Prostate gland (tissue), 2 donors: Measurements from ENCODE around the gene PXMP4.

Source experiments
- POLR2A ChIP-seq: fragments of 450-650 bp; IDR thresholded peaks from one replicate; pipeline ENCODE4 v1.6.1; 2016; ENCODE audit warnings: antibody characterized with exemption, mild to moderate bottlenecking
- TF ChIP-seq, protein P1 (sequence below), 4 experiments: fragments of 200-600 bp in 2 of 4; fragments of 450-650 bp in 2 of 4; sonication (generic) in 2 of 4; IDR thresholded peaks; 1 replicate in 3 of 4; 2 replicates in 1 of 4; pipeline ENCODE4 v1.5.1; 2016 to 2019; ENCODE audit warnings: antibody characterized with exemption in 4 of 4, mild to moderate bottlenecking in 2 of 4, moderate library complexity in 2 of 4

DNA sequence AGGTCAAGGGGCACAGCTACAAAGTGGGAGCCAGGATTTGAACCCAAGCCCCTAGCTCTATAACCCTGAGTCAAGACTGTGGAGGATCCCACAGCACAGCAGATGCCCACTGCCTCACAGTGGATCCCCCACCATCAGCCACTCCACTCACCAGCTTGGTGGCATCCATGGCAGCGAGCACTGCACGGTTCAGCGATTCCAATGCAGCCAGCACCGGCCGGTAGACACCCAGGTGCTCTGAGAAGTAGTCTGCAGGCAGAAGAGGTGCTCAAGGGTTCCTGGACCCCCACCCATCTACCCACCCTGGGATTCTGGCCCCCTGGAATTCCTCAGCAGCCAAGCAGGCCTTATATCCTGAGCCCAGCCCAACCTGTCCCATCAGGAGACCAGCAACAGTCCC lies 50.9 kb downstream of the PXMP4 start:
- TF ChIP-seq, protein P1, sequence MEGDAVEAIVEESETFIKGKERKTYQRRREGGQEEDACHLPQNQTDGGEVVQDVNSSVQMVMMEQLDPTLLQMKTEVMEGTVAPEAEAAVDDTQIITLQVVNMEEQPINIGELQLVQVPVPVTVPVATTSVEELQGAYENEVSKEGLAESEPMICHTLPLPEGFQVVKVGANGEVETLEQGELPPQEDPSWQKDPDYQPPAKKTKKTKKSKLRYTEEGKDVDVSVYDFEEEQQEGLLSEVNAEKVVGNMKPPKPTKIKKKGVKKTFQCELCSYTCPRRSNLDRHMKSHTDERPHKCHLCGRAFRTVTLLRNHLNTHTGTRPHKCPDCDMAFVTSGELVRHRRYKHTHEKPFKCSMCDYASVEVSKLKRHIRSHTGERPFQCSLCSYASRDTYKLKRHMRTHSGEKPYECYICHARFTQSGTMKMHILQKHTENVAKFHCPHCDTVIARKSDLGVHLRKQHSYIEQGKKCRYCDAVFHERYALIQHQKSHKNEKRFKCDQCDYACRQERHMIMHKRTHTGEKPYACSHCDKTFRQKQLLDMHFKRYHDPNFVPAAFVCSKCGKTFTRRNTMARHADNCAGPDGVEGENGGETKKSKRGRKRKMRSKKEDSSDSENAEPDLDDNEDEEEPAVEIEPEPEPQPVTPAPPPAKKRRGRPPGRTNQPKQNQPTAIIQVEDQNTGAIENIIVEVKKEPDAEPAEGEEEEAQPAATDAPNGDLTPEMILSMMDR (IDR thresholded peaks at IDR 0.05), result no peak
- no peak for TF ChIP-seq POLR2A
